ENCODE measurements around the gene MMP3.
"Not testable (repeated sequence)": the region's sequence is repeated elsewhere in the genome, so short reads cannot be mapped to it uniquely, and the experiment has no call there.

The MMP3 gene

DNA sequence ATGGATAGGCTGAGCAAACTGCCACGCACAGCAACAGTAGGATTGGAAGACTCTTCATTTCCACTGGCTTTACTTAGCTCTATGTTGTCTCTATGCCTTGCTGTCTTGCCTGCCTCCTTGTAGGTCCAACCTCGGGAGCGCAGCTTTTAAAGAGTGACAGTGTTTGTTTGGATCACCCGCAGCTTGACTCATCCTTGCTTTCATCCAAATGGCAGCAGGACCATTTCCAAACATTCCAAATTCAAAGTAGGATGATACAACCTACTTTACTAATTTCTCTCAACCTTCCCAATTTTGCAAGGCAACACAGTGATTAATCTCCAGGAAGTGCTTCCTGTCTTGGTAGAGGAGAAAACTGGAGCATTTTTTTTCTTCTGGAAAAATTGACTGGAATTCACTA is at the start of gene MMP3:
TSS of gene MMP3 (minus strand) at position 121 of the 400 bp plus-strand sequence. CDS start at position 58, 63 bp downstream.
- no peak for DNase-seq

DNA sequence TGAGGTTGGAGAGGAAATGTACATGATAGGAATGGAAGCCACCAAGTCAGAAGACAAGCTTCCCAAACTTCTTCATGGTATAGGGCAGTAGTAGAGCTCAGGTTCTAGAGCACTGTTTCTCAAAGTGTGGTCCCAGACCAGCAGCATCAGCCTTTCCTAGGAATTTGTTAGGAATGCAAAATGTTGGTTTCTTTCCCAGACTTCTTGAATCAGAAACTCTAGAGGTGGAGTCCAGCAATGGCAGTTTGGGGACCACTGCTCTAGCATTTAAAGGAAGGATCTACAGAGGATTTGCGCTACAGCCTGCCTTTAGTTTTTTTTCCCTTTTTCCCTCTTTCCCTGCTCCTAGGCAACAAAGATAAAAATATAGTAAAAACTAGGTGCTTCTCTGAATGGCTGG is 48.3 kb upstream of the MMP3 start:
- no peak for DNase-seq

DNA sequence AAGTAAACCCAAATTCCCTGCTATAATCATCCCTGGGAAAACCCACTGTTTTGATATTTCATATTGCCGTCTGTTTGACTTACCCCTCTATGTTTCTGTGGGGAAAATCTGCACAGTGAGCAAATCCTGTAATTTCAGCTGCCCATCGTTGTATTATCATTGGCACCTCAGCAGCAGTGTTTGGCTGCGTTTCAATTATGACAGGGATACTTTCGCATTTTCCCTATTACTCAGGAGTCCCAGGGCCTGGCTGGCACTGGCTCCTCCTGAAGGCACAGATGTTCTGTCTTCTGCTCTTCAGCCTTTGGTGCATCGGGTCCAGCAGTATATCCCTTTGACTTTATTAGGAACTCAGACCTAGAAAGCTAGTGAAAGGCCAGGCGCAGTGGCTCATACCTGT is 43.6 kb upstream of the MMP3 start:
- DNase-seq: no peak

DNA sequence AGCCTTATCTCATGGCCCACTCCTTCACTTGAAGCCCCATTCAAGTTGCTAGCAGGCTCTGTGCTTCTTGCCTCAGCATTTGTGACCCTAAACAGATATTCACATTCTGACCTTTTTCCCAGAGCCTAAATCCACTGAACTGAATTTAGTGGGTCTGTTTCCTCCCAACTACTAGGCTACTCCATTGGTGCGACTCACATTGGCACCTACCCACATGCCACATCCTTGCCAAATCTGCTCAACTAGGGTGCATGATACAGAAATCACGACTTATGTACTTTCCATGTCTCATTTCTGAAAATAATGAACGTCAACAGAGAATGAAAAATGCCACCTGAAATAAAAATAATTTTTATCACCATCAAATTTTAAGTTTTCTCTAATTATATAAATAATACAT is 39.7 kb upstream of the MMP3 start:
- no peak for DNase-seq

DNA sequence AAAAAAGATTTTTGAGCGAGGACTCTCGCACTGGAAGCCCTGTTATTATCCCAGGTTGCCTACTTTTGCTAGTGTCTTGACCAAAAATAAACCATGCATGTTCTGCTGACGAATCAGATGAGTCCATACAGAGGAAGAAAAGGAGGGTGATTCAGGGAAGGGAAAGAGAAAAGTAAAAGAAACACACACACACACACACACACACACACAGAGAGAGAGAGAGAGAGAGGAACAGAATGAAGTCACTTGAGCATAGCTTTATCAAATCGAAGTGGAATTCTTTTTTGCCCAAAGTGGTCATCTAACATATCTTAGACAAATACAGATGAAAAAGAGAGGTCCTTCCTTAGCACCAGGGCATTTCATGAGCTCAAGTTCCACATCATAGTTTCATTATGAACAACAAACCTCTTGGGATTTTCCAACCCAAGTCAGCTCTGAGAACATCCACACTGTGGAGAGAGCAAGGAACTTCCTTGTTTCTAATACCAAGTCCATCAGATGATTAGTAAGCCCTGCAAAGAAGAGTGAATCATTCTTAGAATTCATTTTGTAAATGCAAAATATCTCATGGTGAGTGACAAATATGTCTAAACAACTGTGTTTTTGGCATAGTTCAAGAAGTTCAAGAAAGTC is 39.1 kb upstream of the MMP3 start:
- DNase-seq: no peak

DNA sequence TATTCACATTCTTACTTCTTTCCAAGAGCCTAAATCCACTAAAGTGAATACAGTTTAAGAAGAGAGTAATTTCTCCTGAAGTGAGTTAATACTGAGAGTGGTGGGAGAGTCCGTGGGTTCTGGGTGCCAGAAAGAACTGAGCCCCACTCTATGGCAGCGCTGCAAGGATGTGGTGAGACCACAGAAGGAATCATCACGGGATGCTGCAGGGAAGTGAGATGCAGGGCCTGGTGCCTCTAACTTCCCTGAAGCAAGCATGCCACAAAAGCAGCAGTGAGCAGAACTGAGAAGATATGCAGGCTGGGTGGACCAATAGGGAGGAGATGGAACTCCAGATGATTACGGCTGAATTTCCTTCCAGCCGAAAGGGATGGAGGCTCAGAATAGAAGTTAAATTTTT is 36.4 kb upstream of the MMP3 start:
- DNase-seq: no peak

DNA sequence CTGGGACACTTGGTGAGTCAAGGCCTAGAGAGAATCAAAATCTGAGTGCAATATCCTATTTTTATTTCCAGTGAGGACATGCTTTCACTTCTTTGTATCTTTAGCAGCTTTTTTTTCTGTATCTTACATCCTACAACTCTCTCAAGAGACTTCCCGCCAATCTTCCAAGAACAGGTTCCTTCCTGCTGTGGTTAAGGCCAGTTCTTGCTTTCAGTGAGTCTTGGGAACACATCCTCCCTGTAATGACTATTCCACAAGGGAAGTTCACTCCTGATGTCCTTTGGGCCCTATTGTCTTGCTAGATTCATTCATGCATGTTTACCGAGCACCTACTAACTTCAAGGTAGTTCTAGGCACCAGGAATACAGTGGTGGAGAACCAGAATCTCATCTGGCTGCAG is 35.2 kb upstream of the MMP3 start:
- DNase-seq: no peak

DNA sequence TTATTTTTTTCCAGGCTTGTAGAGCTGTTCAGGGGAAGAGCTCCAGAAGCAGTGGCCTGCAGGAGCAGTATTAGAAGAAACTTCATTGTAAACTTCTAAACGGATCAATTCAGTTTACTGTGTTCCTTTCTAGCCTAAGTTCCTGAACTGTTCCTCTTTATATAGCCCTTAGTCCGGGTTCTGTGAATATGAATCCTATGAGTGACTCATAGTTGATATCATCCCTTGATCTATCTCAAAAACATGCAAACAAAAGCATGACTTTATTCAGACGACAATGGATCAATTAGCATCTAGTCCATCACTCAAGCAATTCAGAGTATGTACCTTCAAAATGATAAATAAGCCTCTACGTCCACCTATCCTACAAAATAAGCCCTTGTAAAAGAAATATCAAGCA is 31.4 kb upstream of the MMP3 start, which contains the start of gene MMP12:
TSS of gene MMP12 (minus strand) at position 131 of the 400 bp plus-strand sequence. CDS start at position 86, 45 bp downstream.
- DNase-seq: no peak

DNA sequence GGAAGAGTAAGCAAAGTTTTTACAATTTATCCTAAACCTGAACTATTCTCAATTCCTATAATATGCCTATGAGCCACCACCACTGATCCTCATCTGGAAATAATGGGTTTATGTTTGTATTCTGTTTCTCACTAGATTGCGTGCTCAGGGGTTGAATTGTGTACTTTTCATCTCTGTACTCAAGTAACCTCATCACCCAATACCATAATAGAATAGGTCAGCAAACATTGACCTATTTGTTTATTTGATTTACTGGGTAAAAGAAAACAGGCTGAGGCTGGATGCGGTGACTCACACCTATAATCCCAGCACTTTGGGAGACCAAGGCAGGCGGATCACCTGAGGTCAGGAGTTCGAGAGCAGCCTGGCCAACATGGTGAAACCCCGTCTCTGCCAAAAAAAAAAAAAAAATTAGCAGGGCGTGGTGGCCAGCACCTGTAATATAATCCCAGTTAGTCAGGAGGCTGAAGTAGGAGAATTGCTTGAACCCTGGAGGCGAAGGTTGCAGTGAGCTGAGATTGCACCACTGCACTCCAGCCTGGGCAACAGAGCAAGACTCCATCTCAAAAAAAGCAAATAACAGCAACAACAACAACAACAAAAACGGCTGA is 26.1 kb upstream of the MMP3 start:
- DNase-seq: not testable (repeated sequence)

DNA sequence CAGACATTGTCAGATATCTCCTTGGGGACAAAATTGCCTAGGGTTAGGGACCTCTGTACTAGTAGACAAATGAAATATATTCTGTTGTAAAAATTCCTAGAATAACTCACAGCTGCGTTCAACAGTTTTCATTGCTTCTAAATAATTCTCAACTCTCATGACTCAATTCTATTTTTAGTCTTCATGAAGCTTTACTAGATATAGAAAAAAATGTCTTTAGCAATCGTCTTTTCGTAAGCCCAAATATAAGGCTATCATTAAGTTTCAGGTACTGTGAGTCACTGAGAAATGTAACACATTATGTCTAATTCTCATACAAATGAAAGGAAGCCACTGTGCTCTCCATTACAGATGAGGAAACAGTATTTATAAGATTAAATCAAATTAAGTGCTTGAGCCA is 24.9 kb upstream of the MMP3 start:
- no peak for DNase-seq

DNA sequence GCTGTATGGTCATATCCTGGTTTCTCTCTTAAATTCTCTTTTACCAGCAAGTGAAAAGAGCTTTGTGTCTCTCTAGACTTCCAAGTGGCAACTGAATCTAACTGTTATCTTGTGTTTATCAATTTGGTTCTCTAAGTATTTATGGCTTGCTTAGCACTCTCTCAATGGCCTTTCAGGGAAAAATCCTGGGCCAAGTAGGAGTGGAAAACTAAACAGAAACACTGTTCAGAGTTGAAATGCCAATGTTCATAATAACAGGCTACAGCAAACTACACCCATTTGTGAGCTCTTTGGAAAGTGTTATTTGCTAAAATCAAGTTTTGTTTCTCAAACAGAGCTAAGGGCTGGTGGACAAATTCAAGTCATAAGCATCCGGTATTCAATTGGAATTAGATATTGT is 21.3 kb upstream of the MMP3 start:
- no peak for DNase-seq

DNA sequence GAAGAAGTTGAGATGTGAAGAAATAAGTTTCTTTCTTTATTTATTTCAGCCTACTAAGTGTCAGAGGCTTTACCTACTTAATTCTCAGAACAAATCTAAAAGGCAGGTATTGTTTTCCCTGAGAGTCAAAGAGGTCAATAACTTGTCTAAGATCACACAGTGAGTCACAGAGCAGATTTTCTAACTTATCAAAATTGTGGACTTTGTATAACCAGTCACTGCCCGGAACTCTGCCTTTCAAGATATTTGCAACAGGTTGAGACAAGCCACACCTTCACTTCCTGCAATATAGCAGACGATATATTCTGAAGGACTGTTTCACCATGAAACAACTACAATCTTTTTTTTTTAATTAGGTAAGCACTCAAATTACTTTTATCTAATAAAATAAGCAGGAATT is 10.5 kb upstream of the MMP3 start:
- DNase-seq: no peak

DNA sequence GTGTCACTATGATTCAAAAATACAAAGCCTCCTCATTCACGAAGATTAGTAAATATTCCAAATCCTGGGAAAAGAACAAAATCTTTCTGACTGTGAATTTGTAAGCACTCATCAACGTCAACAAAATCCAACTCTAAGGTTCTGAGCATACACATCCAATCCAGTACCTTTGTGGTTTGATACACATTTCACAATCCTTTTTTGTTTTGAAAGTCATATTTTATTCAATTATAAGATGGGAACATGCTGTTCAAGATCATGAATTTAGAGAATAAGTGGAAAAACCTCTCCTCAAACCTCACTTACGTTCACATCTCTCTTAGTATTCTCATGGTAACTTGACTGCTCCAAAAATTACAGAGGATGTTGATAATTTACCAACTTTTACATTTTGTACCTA is 9.6 kb upstream of the MMP3 start:
- DNase-seq: no peak

DNA sequence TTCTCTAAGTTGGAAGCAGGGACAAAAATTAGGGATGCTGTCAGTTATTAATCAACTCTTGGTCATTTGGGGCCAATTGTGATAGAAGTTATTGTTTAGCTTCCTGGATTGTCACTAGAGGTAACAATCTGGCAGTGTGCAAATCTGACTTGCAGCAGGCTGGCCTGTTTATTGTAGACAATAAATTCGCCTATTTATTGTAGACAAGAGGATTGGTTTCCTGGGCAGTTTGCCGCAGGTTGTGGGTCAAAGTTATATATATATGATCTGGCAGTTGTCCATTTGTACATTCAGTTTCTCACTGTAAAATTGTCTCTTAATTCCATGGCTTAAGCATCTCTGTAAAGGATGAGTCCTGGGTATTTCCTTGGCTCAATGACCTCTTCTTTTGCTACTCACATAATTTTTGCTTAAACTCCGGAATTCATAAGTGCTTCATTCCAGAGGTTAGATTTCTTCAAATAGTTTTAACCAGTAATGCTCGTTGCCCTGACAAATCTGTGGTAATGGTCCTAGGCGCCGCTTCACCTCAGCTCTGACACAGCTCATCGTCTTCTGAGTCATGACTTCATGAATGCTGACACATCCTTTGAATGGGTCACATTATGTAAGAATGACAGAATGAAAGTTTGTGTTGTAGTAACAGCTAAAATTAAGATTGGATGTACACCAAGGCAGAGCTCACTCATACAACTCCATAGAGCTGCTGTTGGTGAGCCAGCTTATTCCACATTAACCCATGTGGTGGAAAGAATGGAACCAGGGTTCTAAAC is 7.8 kb upstream of the MMP3 start:
- no peak for DNase-seq

DNA sequence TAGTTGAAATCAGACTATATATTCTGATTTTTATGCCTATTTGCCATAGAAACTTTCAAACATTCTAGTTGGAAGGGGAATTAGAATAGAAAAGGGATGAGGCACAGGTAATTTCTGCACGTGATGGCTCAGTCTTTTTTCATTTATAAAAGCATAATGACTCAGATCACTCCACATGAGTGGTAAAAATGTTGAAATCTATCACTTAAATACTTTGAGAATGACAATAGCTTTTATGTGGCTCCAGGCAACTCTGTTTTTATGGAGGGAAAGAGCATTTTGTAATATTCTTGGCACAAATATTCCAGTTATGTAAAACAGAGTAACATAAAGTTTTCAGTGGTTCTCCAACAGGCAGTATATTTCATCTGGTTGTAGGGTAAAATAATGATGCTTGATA is 5.9 kb upstream of the MMP3 start:
- no peak for DNase-seq

DNA sequence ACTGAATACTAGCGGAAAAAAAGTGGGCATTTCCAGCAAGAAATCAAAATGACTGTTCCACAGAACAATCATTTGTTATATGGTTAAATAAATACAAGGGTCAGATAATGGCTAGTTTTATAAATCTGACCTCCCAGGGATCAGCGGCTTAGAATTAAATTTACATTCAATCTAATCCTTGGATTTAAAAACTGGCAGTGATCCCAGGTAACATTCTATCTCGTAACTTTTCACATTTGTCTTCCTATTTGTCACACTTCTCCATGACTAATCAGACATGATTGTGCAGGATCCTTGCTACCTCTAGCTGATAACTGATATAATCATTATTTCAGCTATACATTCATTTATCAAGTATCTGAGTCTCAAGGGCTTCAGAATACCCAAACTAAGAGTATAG is 2.9 kb upstream of the MMP3 start:
- no peak for DNase-seq

DNA sequence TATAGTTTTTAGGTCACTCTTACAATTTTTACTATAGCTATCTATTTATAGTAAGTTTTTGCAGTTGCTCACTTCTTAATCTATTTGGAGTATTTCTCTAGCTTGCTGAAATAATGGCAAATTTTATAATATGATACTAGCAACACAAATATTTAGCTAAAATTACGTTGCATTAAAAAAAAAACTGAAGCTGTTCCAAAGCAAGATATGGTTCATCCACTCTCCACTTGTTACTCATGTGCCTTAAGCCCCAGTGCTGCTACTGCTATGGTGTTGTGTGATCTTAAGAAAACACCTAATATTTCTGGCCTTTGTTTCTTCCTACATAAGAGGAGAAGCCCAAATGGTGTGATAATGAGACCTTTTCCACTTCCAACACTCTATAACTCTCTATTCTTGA is 479 bp downstream of the MMP3 start:
- DNase-seq: no peak

DNA sequence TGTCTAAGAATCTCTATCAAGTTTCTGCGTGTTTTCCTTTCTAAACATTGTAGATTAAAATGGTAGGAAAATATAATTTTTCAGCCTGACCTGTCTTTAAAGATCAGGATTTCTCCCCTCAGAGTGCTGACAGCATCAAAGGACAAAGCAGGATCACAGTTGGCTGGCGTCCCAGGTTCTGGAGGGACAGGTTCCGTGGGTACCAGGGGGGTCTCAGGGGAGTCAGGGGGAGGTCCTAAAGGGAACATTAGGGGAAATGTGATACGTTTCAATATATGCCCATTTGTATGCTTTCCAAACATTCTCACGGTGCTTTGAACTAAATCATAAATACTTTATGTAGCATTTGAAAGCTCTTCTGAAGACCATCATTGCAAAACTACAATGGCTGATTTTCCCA is 3.4 kb downstream of the MMP3 start:
- DNase-seq: no peak

DNA sequence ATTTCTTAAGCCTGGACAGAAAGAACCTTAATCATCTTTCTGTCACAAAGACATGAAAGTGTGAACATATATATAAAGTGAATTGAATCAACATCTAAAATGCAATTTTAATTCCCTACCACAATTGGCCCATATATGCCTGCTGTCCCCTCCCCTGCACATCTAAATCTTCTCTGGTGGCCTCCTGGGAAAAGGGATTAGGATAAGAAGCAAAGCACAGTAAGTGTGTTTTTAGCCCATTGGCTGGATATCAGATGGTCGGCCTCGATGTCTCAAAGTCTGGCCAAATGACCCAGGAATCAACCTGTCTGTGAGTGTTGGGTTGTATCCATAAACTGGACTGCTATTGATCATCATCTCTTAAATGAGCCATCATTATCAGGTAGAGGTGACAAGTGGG is 5.8 kb downstream of the MMP3 start:
- no peak for DNase-seq

DNA sequence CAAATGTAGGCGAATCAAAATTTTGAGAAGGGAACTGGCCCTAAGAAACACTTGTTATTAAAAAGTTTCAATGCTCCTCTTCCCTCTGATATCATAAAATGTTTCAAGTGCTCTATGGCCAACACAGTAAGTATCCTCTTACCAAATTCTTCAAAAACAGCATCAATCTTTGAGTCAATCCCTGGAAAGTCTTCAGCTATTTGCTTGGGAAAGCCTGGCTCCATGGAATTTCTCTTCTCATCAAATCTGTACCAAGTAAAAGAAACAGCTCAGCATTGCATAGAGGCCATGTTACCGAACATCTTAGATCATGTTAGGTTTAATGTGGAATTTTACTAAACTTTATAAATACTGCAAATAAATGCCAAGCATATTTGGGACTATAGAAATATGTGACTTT is 6.3 kb downstream of the MMP3 start:
- no peak for DNase-seq

DNA sequence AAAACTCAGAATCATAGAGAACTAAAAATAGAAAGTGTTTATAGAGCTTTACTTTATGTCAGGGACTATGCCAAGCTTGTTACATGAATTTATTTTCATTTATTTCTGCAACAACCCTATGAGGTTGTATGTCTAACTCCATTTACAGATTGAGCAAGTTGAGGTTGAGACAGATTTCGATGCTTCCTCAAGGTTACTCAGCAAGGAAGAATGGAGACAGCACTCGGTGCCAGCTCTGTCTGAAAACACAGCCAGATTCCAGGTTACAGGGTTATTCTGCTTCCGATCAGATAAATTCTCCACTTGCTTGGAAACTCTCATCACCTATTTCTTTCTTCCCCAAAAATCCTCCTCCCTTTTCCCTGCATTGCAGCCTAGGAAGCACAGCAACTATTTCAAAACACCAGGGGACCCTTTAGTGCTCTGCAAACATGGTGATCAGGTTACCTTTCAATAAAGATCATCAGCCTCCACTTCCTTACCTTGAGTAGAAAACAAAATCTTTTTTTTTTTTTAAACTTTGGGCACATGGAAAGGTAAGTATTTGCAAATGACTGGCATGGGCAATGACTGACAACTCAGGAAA is 7.0 kb downstream of the MMP3 start:
- no peak for DNase-seq

DNA sequence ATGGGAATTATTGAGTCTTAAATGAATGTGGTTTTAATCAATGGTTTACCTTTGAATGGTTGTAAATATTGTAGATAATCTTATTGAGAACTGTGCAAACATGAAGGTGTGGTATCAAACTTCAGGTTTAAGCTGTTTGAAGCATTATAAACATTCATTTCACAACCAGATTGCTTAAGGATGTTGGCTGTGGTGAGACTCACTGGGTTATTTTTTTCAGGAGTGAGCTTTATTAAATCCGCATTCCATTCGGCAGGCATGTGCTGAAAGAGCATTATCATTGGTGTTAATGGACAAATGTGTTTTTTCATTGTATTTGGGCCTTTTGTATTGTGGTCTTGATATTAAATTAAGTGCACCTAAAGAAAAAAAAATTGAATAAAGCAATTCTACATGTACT is 9.7 kb downstream of the MMP3 start:
- DNase-seq: no peak

DNA sequence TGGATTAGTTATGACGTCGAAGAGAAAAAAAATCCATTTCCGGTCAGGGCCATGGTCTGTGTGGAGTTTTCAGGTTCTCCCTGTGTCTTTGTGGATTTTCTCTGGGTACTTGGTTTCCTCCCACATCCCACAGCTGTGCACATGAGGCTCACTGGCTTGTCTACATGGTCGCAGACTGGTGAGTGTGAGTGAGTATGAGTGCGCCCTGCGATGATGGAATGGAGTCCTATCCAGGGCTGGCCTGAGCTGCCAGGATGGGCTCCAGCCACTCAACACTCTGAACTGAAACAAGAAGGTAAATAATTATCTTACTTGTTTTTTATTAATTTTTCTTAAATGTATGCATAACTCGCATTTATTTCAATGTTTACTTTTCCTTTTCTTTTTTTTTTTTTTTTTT is 10.8 kb downstream of the MMP3 start:
- DNase-seq: no peak
